Measurements from ENCODE around the gene TCF4.

Gene TCF4

GRCh38 chr18:55323051-55323994 is 264.7 kb downstream of the TCF4 start:
- Histone ChIP-seq H3K9me3 (ENCODE audit: control insufficient read depth, low read length) (no peaks in the 10 kb centered on the region), H3K27ac (ENCODE audit: insufficient read depth, low read length, poor library complexity, severe bottlenecking) (no peak overlapping the region), H3K4me1 (ENCODE audit: control insufficient read depth, insufficient read depth, low read length, poor library complexity, severe bottlenecking) (no peaks in the 10 kb centered on the region), H3K4me3 (ENCODE audit: insufficient read depth, low read depth, low read length, poor library complexity, severe bottlenecking) (no peak overlapping the region), H3K27me3 (replicated peaks; ENCODE audit: control insufficient read depth, insufficient read depth, low read length, poor library complexity, severe bottlenecking) (no peaks in the 10 kb centered on the region), H3K36me3 (ENCODE audit: control insufficient read depth, insufficient read depth, low read length) (no peaks in the 10 kb centered on the region)
- no peak for DNase-seq

- Histone ChIP-seq H3K27me3 (replicated peaks; ENCODE audit: control insufficient read depth, insufficient read depth, low read length, poor library complexity, severe bottlenecking) (no peaks in the 10 kb centered on the region), H3K9me3 (ENCODE audit: control insufficient read depth, low read length) (no peaks in the 10 kb centered on the region), H3K36me3 (ENCODE audit: control insufficient read depth, insufficient read depth, low read length) (no peaks in the 10 kb centered on the region), H3K27ac (ENCODE audit: insufficient read depth, low read length, poor library complexity, severe bottlenecking) (no peak overlapping the region), H3K4me1 (ENCODE audit: control insufficient read depth, insufficient read depth, low read length, poor library complexity, severe bottlenecking) (no peaks in the 10 kb centered on the region), H3K4me3 (ENCODE audit: insufficient read depth, low read depth, low read length, poor library complexity, severe bottlenecking) (no peak overlapping the region)
- no peak for DNase-seq
Measured at GRCh38 chr18:55322178-55322735, 265.7 kb downstream of the TCF4 start.

GRCh38 chr18:55321265-55322177 is 266.5 kb downstream of the TCF4 start:
- no peaks in the 10 kb centered on the region for H3K27me3 ChIP-seq (replicated peaks; ENCODE audit: control insufficient read depth, insufficient read depth, low read length, poor library complexity, severe bottlenecking)
- no peak overlapping the region for H3K27ac ChIP-seq (ENCODE audit: insufficient read depth, low read length, poor library complexity, severe bottlenecking)
- H3K36me3 ChIP-seq (ENCODE audit: control insufficient read depth, insufficient read depth, low read length), result no peaks in the 10 kb centered on the region
- H3K4me1 ChIP-seq (ENCODE audit: control insufficient read depth, insufficient read depth, low read length, poor library complexity, severe bottlenecking), result no peaks in the 10 kb centered on the region
- no peak overlapping the region for H3K4me3 ChIP-seq (ENCODE audit: insufficient read depth, low read depth, low read length, poor library complexity, severe bottlenecking)
- no peaks in the 10 kb centered on the region for H3K9me3 ChIP-seq (ENCODE audit: control insufficient read depth, low read length)
- no peak for DNase-seq

GRCh38 chr18:55320424-55321264 is 267.3 kb downstream of the TCF4 start:
- Histone ChIP-seq H3K9me3 (ENCODE audit: control insufficient read depth, low read length) (no peaks in the 10 kb centered on the region), H3K27me3 (replicated peaks; ENCODE audit: control insufficient read depth, insufficient read depth, low read length, poor library complexity, severe bottlenecking) (no peaks in the 10 kb centered on the region), H3K4me1 (ENCODE audit: control insufficient read depth, insufficient read depth, low read length, poor library complexity, severe bottlenecking) (no peaks in the 10 kb centered on the region), H3K4me3 (ENCODE audit: insufficient read depth, low read depth, low read length, poor library complexity, severe bottlenecking) (no peak overlapping the region), H3K27ac (ENCODE audit: insufficient read depth, low read length, poor library complexity, severe bottlenecking) (no peak overlapping the region), H3K36me3 (ENCODE audit: control insufficient read depth, insufficient read depth, low read length) (no peaks in the 10 kb centered on the region)
- no peak for DNase-seq

- H3K36me3 ChIP-seq (ENCODE audit: control insufficient read depth, insufficient read depth, low read length), result no peaks in the 10 kb centered on the region
- no peaks in the 10 kb centered on the region for H3K4me1 ChIP-seq (ENCODE audit: control insufficient read depth, insufficient read depth, low read length, poor library complexity, severe bottlenecking)
- H3K27me3 ChIP-seq (replicated peaks; ENCODE audit: control insufficient read depth, insufficient read depth, low read length, poor library complexity, severe bottlenecking), result no peaks in the 10 kb centered on the region
- no peaks in the 10 kb centered on the region for H3K9me3 ChIP-seq (ENCODE audit: control insufficient read depth, low read length)
- H3K27ac ChIP-seq (ENCODE audit: insufficient read depth, low read length, poor library complexity, severe bottlenecking), result no peak overlapping the region
- DNase-seq, result no peak
- H3K4me3 ChIP-seq (ENCODE audit: insufficient read depth, low read depth, low read length, poor library complexity, severe bottlenecking), result no peak overlapping the region
Measured at GRCh38 chr18:55319459-55320193, 268.4 kb downstream of the TCF4 start.

- no peaks in the 10 kb centered on the region for H3K27me3 ChIP-seq (replicated peaks; ENCODE audit: control insufficient read depth, insufficient read depth, low read length, poor library complexity, severe bottlenecking)
- no peaks in the 10 kb centered on the region for H3K9me3 ChIP-seq (ENCODE audit: control insufficient read depth, low read length)
- no peaks in the 10 kb centered on the region for H3K36me3 ChIP-seq (ENCODE audit: control insufficient read depth, insufficient read depth, low read length)
- H3K4me1 ChIP-seq (ENCODE audit: control insufficient read depth, insufficient read depth, low read length, poor library complexity, severe bottlenecking), result no peaks in the 10 kb centered on the region
- DNase-seq, result no peak
- H3K4me3 ChIP-seq (ENCODE audit: insufficient read depth, low read depth, low read length, poor library complexity, severe bottlenecking), result no peak overlapping the region
- H3K27ac ChIP-seq (ENCODE audit: insufficient read depth, low read length, poor library complexity, severe bottlenecking), result no peak overlapping the region
Measured at GRCh38 chr18:55318951-55319441, 269.0 kb downstream of the TCF4 start.

GRCh38 chr18:55317864-55318263 is 270.1 kb downstream of the TCF4 start:
- no peaks in the 10 kb centered on the region for H3K27me3 ChIP-seq (replicated peaks; ENCODE audit: control insufficient read depth, insufficient read depth, low read length, poor library complexity, severe bottlenecking)
- no peaks in the 10 kb centered on the region for H3K9me3 ChIP-seq (ENCODE audit: control insufficient read depth, low read length)
- no peak for DNase-seq
- no peaks in the 10 kb centered on the region for H3K4me1 ChIP-seq (ENCODE audit: control insufficient read depth, insufficient read depth, low read length, poor library complexity, severe bottlenecking)
- no peak overlapping the region for H3K27ac ChIP-seq (ENCODE audit: insufficient read depth, low read length, poor library complexity, severe bottlenecking)
- no peaks in the 10 kb centered on the region for H3K36me3 ChIP-seq (ENCODE audit: control insufficient read depth, insufficient read depth, low read length)
- H3K4me3 ChIP-seq (ENCODE audit: insufficient read depth, low read depth, low read length, poor library complexity, severe bottlenecking), result no peak overlapping the region

- Histone ChIP-seq H3K36me3 (ENCODE audit: control insufficient read depth, insufficient read depth, low read length) (no peaks in the 10 kb centered on the region), H3K4me1 (ENCODE audit: control insufficient read depth, insufficient read depth, low read length, poor library complexity, severe bottlenecking) (no peaks in the 10 kb centered on the region), H3K9me3 (ENCODE audit: control insufficient read depth, low read length) (no peaks in the 10 kb centered on the region), H3K27me3 (replicated peaks; ENCODE audit: control insufficient read depth, insufficient read depth, low read length, poor library complexity, severe bottlenecking) (no peaks in the 10 kb centered on the region), H3K27ac (ENCODE audit: insufficient read depth, low read length, poor library complexity, severe bottlenecking) (no peak overlapping the region), H3K4me3 (ENCODE audit: insufficient read depth, low read depth, low read length, poor library complexity, severe bottlenecking) (no peak overlapping the region)
- DNase-seq, result no peak
Measured at GRCh38 chr18:55317324-55317723, 270.7 kb downstream of the TCF4 start.
